AG04449 (cell line): ENCODE results near the gene LYPD6.

Experiments used
- CTCF ChIA-PET: fragments of 350-600 bp; formaldehyde crosslinking; extraction: SDS; loops from one replicate; lab custom pipeline; 2021; ENCODE audit warnings: antibody characterized with exemption; lab: Yijun Ruan, JAX
- POLR2A ChIA-PET: fragments of 400-600, 350-600 bp; formaldehyde crosslinking; extraction: SDS; loops from one replicate; lab custom pipeline; 2020; ENCODE audit warnings: antibody characterized with exemption, inconsistent platforms; lab: Yijun Ruan, JAX
- DNase-seq: peaks from one replicate; pipeline ENCODE4 v3.0.0-alpha.2; 2010; ENCODE audit warnings: low read depth, low spot score
- H3K4me3 ChIP-seq: 2 replicates; pipeline ENCODE4 v1.5.1; 2011; ENCODE audit warnings: low read depth, mild to moderate bottlenecking, control low read depth, low read length
- TF ChIP-seq, protein P1 (sequence below): IDR thresholded peaks from one replicate; pipeline ENCODE4 v1.5.1; 2011; ENCODE audit warnings: mild to moderate bottlenecking, moderate library complexity, low read length, control low read depth, inconsistent platforms; ENCODE audit not compliant: insufficient read depth; ENCODE audit errors: missing control alignments

Gene LYPD6

DNA sequence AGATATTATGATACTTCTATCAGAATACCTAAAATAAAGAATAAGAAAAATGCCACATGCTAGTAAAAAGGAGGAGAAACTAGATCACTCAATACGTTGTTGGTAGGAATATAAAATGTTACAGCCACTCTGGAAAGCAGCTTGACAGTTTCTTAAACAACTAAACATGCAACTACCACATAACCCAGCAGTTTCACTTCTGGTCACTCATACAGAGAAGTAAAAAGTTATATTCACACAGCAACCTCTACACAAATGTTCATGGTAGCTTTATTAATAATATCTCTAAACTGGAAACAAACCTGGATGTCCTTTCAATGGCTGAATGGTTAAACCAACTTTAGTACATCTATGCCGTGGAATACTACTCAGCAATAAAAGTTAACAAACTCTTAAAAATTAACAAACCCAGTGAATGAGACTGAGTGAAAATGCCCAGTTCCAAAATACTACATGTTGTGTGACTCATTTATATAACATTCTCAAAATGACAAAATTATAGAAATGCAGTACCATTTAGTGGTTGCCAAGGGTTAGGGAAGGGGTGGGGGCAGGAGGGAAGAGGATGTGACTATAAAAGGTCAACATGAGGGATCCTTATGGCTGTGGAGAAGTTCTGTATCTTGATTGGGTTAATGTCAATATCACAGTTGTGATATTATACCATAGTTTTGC, 133.1 kb downstream of the LYPD6 start:
- TF ChIP-seq, protein P1, sequence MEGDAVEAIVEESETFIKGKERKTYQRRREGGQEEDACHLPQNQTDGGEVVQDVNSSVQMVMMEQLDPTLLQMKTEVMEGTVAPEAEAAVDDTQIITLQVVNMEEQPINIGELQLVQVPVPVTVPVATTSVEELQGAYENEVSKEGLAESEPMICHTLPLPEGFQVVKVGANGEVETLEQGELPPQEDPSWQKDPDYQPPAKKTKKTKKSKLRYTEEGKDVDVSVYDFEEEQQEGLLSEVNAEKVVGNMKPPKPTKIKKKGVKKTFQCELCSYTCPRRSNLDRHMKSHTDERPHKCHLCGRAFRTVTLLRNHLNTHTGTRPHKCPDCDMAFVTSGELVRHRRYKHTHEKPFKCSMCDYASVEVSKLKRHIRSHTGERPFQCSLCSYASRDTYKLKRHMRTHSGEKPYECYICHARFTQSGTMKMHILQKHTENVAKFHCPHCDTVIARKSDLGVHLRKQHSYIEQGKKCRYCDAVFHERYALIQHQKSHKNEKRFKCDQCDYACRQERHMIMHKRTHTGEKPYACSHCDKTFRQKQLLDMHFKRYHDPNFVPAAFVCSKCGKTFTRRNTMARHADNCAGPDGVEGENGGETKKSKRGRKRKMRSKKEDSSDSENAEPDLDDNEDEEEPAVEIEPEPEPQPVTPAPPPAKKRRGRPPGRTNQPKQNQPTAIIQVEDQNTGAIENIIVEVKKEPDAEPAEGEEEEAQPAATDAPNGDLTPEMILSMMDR, result no peak
- POLR2A ChIA-PET, result no interaction called here
- DNase-seq, result no peak
- CTCF ChIA-PET, result no interaction called here
- H3K4me3 ChIP-seq, result no peak overlapping the region

GRCh38 chr2:149464396-149464795, 134.0 kb downstream of the LYPD6 start:
- TF ChIP-seq, protein P1, result no peak
- no peak for DNase-seq
- POLR2A ChIA-PET, result no interaction called here
- no peak overlapping the region for H3K4me3 ChIP-seq
- CTCF ChIA-PET, result no interaction called here

DNA sequence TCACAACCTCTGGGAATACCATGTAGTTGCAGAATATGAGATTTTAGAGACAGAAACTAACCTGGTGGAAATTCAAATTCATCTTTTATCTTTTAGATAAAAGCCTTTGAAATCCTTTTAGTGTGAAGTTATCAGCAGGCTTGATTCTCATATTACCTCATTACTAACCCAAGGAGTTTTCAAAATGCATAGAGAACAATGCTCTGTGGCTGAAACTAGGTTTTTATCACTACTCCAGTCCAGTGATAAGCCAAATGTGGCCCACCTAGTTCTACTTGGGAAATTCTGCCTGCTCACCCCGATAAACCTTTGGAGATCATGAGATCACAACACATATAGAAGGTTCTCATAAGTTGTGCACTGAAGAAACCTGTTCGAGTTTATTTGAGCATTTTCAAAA, 135.5 kb downstream of the LYPD6 start:
- ChIA-PET POLR2A (no interaction called here), CTCF (interaction anchor here (0.9 kb wide), 1 partner anchor 32 kb away, joined by 4 read pairs; no protein-coding TSS in a partner anchor)
- DNase-seq, result no peak
- TF ChIP-seq, protein P1, result no peak
- no peak overlapping the region for H3K4me3 ChIP-seq

- no peak overlapping the region for H3K4me3 ChIP-seq
- DNase-seq, result peak; percentile 42
- TF ChIP-seq, protein P1, result no peak
- ChIA-PET CTCF (interaction anchor here (0.6 to 0.9 kb wide), 3 partner anchors 23 to 206 kb away, joined by 3 to 4 read pairs (median 3); no protein-coding TSS in a partner anchor), POLR2A (interaction anchor here (0.6 kb wide), 1 partner anchor 468 kb away, joined by 3 read pairs; no protein-coding TSS in a partner anchor)
Measured at GRCh38 chr2:149466635-149467034, 136.2 kb downstream of the LYPD6 start.

DNA sequence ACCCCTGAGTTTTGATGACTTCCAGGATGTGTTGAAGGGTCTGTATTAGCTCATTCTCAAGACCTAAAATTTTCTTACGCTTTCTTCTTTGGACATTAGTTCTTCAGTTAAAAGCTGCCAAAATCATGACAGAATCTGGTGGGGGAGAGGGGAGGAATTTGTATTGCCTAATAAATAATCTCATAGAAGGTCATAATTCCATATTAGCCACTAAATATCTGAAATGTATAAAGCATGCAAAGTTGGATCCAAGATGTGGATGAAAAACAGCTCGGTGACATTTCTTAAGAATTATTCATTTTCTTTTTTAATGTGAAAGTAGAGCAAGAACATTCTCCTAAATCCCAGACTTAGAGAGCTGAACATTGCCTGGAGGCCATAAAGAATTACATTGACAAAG, 137.0 kb downstream of the LYPD6 start:
- H3K4me3 ChIP-seq, result no peak overlapping the region
- TF ChIP-seq, protein P1, result no peak
- DNase-seq, result no peak
- POLR2A ChIA-PET, result no interaction called here
- CTCF ChIA-PET, result interaction anchor here (0.6 to 0.7 kb wide), 2 partner anchors 23 to 206 kb away, joined by 3 read pairs; no protein-coding TSS in a partner anchor

GRCh38 chr2:149468636-149469035, 138.2 kb downstream of the LYPD6 start:
- ChIA-PET CTCF (interaction anchor here (1.1 kb wide), 1 partner anchor 92 kb away, joined by 3 read pairs; no protein-coding TSS in a partner anchor), POLR2A (no interaction called here)
- no peak overlapping the region for H3K4me3 ChIP-seq
- no peak for DNase-seq
- TF ChIP-seq, protein P1, result no peak
